NCI-H2227 treated with DMSO at 0.1 percent for 48 hours (cell line): Measurements from ENCODE around the gene CDC20B.
"Not testable (repeated sequence)": the region's sequence is repeated elsewhere in the genome, so short reads cannot be mapped to it uniquely, and the experiment has no call there.

Experiments used
- DNase-seq: peaks from one replicate; lab custom pipeline; 2025; lab: John Stamatoyannopoulos, UW

CDC20B gene

GRCh38 chr5:55160493-55161209 is 12.3 kb downstream of the CDC20B start:
- no peak for DNase-seq

- DNase-seq = no peak
Measured at GRCh38 chr5:55159763-55160492, 13.0 kb downstream of the CDC20B start, which contains the start of gene GPX8. Gene GPX8, plus strand, starts transcription at chr5:55160171. Its CDS starts 22 bp downstream, at chr5:55160193.

GRCh38 chr5:55154873-55155272 is 18.1 kb downstream of the CDC20B start:
- no peak for DNase-seq

- DNase-seq = no peak
Measured at GRCh38 chr5:55151923-55152842, 20.8 kb downstream of the CDC20B start.

- DNase-seq = no peak
Measured at GRCh38 chr5:55149308-55149795, 23.6 kb downstream of the CDC20B start.

GRCh38 chr5:55146543-55147151 is 26.3 kb downstream of the CDC20B start:
- DNase-seq = peak; percentile 37

GRCh38 chr5:55146080-55146479 is 26.9 kb downstream of the CDC20B start:
- DNase-seq = no peak

GRCh38 chr5:55143624-55144023 is 29.4 kb downstream of the CDC20B start:
- DNase-seq = no peak

GRCh38 chr5:55141945-55142690 is 30.9 kb downstream of the CDC20B start:
- no peak for DNase-seq

GRCh38 chr5:55140908-55141665 is 31.9 kb downstream of the CDC20B start:
- DNase-seq = no peak

GRCh38 chr5:55136521-55136920 is 36.5 kb downstream of the CDC20B start:
- DNase-seq = no peak

- no peak for DNase-seq
Measured at GRCh38 chr5:55134053-55134722, 38.8 kb downstream of the CDC20B start.

GRCh38 chr5:55123365-55123764 is 49.6 kb downstream of the CDC20B start:
- no peak for DNase-seq

GRCh38 chr5:55114061-55114460 is 58.9 kb downstream of the CDC20B start:
- no peak for DNase-seq

- no peak for DNase-seq
Measured at GRCh38 chr5:55113327-55113726, 59.6 kb downstream of the CDC20B start.

GRCh38 chr5:55110217-55110616 is 62.8 kb downstream of the CDC20B start:
- no peak for DNase-seq

- DNase-seq = no peak
Measured at GRCh38 chr5:55108661-55109060, 64.3 kb downstream of the CDC20B start.

GRCh38 chr5:55105976-55106375 is 67.0 kb downstream of the CDC20B start:
- DNase-seq = not testable (repeated sequence)

GRCh38 chr5:55104946-55105701 is 67.9 kb downstream of the CDC20B start:
- DNase-seq = no peak
